GOT3 (cell line): ENCODE data around the gene PLVAP.

ENCODE experiments used
- DNase-seq: peaks from one replicate; lab custom pipeline; 2025; ENCODE audit warnings: mixed read lengths; lab: John Stamatoyannopoulos, UW

The PLVAP gene

GRCh38 chr19:17376935-17377600, at the start of gene PLVAP:
TSS of gene PLVAP (minus strand) at chr19:17377342. CDS start at chr19:17377288, 54 bp downstream.
- no peak for DNase-seq

DNA sequence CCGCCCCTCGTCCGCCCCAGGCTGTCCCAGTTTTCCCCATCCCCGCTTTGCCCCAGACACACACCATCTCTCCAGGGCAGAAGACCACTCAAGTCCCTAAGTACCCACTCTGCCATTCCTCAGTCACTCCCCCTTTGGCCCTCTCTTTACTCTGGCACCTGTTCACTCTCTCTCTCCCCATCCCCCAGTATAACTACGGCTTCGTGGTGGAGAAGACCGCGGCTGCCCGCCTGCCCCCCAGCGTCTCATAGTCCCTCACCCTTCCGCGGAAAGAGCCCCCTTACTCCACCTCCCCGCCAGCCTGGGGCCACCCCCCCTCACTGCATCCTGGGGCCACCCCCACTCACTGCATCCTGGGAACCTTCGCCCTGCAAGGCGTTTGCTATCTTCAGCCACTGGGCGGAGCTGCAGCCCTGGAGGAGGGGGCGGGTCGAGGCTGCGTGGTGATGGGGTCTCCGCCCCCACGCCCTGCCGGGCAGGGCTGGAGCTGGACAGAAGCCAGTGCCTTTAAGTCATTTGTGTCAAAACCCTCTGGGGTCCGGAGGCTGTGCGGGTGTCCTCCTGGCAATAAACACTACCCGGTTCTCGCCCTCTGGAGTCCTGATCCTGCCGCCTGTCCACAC, 47.7 kb upstream of the PLVAP start:
- DNase-seq = no peak

- DNase-seq = no peak
These were observed 46.5 kb upstream of the PLVAP start for GRCh38 chr19:17423429-17424208.

DNA sequence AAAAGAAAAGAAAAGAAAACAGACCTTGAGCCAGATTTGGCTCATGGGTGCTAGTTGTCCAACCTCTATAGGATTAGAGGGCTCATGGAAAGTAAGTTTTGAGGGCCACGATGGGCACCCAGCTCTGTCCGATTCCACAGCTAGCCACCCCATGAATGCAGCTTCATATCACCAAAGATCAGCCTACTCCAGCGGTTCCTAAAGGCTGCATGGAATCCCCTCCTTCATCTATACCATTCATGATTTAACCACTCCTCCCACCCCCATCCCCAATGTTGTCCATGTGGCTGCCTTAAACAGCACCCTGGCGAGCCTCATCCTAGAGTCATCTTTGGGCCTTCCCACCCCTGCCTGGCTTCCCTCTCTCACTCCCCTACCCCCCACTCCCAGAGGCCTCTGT, 44.8 kb upstream of the PLVAP start:
- no peak for DNase-seq

GRCh38 chr19:17420475-17420924, 43.4 kb upstream of the PLVAP start:
- DNase-seq = no peak

DNA sequence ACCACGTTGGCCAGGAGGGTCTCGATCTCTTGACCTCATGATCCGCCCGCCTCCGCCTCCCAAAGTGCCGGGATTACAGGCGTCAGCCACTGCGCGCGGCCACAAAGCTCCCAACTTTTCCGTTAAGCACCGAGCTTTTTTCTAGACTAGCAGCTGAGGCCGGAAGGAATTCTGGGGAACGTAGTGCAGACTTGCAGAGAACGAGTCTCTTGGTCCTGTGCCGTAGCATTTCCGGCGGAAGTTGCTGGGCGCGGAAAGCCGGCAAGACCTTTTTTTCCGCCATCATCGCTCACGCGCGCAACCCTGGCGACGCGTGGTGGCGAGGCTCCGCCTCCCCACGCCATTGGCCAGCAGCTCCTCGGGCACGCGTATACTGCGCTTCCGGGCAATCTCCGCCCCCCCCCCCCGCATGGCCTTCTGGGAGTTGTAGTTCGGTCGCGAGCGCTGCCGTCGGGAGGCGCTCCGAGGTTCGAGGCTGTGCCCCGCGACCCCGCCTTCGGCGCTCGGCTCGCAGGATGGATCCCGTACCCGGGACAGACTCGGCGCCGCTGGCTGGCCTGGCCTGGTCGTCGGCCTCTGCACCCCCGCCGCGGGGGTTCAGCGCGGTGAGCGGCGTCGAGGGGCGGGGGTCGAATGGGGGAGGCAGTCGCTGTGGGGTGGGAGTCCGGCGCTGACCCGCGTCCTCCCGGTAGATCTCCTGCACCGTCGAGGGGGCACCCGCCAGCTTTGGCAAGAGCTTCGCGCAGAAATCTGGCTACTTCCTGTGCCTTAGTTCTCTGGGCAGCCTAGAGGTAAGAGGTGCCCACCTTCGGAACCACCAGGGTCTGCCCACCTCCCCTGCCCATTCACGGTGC, 42.7 kb upstream of the PLVAP start, which contains the start of gene MVB12A:
MVB12A (plus strand) TSS at position 427 of the 854 bp plus-strand sequence; CDS start at position 516, 89 bp downstream.
- peak; percentile 92 for DNase-seq

- no peak for DNase-seq
These were observed 42.0 kb upstream of the PLVAP start for GRCh38 chr19:17419154-17419620.

- DNase-seq = no peak
These were observed 41.6 kb upstream of the PLVAP start for GRCh38 chr19:17418710-17419109.

DNA sequence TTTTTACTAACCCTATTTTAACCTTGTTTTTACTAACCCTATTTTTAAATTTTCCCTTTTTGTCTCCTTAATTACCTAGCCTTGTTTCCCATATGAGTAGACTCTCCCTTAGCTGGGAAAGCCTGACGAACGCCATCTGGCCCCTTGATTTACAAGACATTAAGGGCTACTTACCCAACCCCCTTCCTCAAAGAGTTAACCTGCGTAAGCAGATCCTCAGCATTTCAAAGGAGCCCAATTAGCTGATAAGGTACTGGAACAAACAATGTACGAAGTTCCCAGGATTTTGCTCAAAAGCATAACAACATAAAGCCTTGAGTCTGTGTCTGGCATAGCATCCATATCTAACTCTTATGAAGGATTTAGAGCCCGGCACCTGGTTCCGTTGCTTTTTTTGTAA, 38.0 kb upstream of the PLVAP start:
- no peak for DNase-seq

- no peak for DNase-seq
These were observed 37.0 kb upstream of the PLVAP start for GRCh38 chr19:17414097-17414496.

DNA sequence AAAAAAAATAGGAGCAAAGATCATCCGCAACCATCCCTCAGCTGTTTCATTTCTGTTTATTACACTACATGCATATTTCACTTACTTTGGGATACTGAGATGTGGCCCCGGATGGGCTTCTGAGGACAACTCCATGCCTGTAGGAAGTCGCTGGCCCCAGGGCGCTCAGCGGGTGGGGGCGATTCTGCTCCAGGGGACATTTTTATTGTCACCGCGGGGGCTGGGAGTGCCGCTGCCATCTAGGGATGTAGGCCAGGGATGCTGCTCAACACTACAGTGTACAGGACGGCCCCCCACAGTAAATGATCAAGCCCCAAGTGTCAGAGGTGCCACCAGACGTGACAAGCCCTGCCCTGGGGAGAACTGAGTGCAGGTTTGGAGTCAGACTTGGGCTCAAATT, 34.7 kb upstream of the PLVAP start:
- DNase-seq = no peak

DNA sequence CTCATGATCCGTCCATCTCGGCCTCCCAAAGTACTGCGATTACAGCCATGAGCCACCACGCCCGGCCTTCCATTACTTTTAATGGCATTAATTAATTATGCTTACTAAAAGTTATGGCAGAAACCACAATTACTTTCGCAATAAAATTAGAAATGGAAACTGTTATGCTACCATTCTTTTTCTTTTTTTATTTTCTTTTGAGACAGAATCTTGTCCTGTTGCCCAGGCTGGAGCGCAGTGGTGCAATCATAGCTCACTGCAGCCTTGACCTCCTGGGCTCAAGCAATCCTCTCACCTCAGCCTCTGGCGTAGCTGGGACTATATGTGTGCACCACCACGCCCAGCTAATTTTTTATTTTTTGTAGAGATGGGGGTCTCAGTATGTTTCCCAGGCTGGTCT, 32.8 kb upstream of the PLVAP start:
- no peak for DNase-seq

GRCh38 chr19:17406887-17407196, 29.7 kb upstream of the PLVAP start:
- DNase-seq = no peak

GRCh38 chr19:17406046-17406886, 29.1 kb upstream of the PLVAP start:
- DNase-seq = no peak

DNA sequence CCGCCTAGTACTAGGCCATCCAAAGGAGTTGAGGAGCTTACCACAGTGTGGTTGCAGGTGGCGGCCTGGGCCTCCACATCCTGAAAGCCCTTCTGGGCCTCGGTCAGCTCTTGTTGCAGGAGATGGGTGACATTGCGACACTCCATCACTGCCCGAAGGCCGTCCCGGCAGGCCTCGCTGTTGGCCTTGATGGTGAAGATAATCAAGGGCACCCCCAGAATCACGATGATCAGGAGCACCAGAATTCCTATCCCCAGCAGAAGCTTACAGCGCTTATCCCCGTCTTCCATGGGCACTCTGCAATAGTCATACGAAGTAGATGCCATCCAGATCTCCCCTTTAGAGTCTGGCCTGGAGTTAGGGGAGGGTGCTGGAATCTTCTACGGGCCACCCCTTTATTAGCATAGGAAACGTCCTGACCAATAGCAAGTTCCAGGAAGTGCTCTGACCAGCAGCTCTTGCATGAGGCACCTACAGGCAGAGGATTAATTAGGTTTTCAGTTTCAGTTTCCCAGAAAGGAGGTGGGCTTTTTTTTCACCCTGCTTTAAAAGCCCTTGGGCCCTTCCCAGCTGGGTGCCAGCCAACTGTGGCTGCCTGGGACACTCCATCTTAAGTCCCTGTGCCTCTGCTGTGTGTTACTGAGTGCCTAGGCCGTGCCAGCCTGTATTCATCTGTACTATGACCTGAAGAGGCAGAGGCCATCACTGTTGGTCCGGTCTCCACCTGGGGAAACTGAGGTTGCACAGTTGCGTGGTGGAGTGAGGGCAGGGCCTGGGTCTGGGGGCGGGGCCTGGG, 28.3 kb upstream of the PLVAP start, which contains the start of gene BST2:
BST2 (minus strand) TSS at position 381 of the 796 bp plus-strand sequence; CDS start at position 326, 55 bp downstream.
- DNase-seq = no peak

- no peak for DNase-seq
These were observed 27.6 kb upstream of the PLVAP start for GRCh38 chr19:17404621-17405249.

DNA sequence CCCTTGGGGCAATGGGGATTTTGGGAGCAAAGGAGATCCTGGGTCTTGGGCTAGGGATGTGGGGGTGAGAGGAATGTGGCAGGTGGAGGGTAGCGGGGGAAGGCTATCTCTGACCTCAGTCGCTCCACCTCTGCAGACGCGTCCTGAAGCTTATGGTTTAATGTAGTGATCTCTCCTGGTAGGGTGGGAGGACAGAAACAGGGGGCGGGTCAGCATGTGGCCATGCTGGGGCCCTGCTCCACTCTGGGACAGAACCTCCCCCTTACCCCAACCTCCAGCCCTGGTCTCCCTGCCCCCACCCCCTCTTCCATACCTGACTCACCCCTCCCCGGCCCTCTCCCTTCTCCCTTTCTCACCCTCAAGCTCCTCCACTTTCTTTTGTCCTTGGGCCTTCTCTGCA, 26.9 kb upstream of the PLVAP start:
- no peak for DNase-seq

DNA sequence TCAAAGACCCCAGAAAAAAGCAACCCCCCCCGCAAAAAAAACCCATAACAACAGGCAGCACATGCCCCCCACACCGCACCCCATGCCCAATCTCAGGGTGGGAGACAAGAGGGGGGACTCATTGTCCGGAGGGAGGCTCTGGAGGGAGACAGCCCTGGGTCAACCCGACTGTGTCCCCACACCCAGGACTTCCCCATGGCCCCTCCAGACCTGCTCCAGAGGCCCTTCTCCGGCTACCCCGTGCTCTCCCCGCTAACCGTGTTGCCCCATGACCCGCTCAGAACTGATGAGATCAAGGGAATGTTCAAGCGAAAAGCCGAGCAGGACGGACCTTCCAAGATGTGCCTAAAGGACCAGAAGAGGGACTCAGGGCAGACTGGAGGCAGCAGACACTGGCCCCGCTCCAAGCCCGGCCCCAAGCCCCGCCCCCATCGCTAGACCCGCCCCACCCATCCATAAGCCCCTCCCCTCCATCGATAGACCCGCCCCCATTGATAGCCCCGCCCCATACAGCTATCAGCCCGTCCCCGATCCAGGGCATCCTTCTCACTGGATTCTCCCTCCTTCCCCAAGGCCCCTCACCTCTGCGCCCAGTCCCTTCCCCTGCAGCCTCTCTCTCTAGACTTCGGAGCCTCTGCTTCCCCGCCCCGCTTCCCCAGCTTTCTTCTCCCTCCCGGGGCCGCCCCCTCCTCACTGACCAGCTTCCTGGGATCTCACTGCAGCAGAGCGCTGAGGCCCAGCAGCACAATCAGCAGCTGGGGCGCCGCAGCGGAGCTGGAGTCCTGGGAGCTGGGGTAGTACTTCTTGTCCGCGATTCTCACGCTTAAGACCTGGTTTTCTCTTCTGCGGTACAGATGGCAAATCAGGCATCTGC, 26.1 kb upstream of the PLVAP start:
- no peak for DNase-seq

GRCh38 chr19:17401628-17402027, 24.5 kb upstream of the PLVAP start:
- DNase-seq = no peak
